Kidney (tissue), 14 donors: ENCODE measurements around the gene MTAP. TPM values are rescaled to one million over a fixed set of nuclear protein-coding genes. Genes with fewer than 3 reads are reported as not detected.

ENCODE experiments used
- DNase-seq, 5 donors: peaks; one replicate each; pipeline ENCODE4 v3.0.0-alpha.2; 2013 to 2020
- FAIRE-seq: peaks from 2 replicates; lab custom pipeline; 2012; peaks lifted over from hg19 to GRCh38; lab: Jason Lieb, UNC
- H3K27ac ChIP-seq, 2 donors: one replicate each; pipeline ENCODE4 v1.7.0; 2013; ENCODE audit warnings: low read depth in 2 of 2, low read length in 2 of 2, inconsistent platforms in 1 of 2
- H3K27me3 ChIP-seq: one replicate; pipeline ENCODE4 v1.7.1; 2013; ENCODE audit warnings: low read length, inconsistent platforms; ENCODE audit not compliant: control insufficient read depth, insufficient read depth
- H3K36me3 ChIP-seq, 3 donors: one replicate each; pipeline versions ENCODE4 v1.7.0 to v1.7.1; 2013; ENCODE audit warnings: low read length in 3 of 3, control low read depth in 1 of 3, inconsistent platforms in 1 of 3; ENCODE audit not compliant: insufficient read depth in 3 of 3, control insufficient read depth in 2 of 3
- H3K4me1 ChIP-seq, 3 donors: one replicate each; pipeline versions ENCODE4 v1.7.0 to v1.7.1; 2013; ENCODE audit warnings: low read length in 3 of 3, inconsistent platforms in 1 of 3, low read depth in 1 of 3; ENCODE audit not compliant: control insufficient read depth in 2 of 3, insufficient read depth in 2 of 3
- H3K4me3 ChIP-seq, 3 donors: one replicate each; pipeline versions ENCODE4 v1.7.0 to v1.8.1; 2013; ENCODE audit warnings: low read length in 3 of 3, control low read depth in 1 of 3, inconsistent platforms in 1 of 3
- H3K9ac ChIP-seq, 3 donors: one replicate each; pipeline versions ENCODE4 v1.7.0 to v1.7.1; 2013; ENCODE audit warnings: low read length in 3 of 3, control low read depth in 1 of 3, inconsistent platforms in 1 of 3
- H3K9me3 ChIP-seq, 3 donors: one replicate each; pipeline versions ENCODE4 v1.7.0 to v1.7.1; 2013; ENCODE audit warnings: low read length in 3 of 3, control low read depth in 1 of 3, inconsistent platforms in 1 of 3; ENCODE audit not compliant: control insufficient read depth in 2 of 3, insufficient read depth in 1 of 3
- intact Hi-C: fragments of 100-400 bp; cut with DNase I; formaldehyde crosslinking; loops from one replicate; pipeline ENCODE4 v1.11.1; 2022
- polyA plus RNA-seq: library from polyadenylated mRNA; stranded (reverse); fragments of 350-450 nt; fragmentation: Illumina TruSeq; extraction: RNeasy Lipid Tissue Mini Kit (QIAGEN cat#74804); gene quantifications from one replicate; pipeline ENCODE4 v1.2.3, GENCODE V29; 2014; ENCODE audit warnings: low read depth, low replicate concordance; ENCODE audit not compliant: insufficient read depth
- total RNA-seq: library from RNA; stranded (reverse); fragmentation: NEBNext Ultra II Directional; extraction: Animal tissue kit (Norgen Biotek cat#: 25700); gene quantifications from one replicate; pipeline ENCODE4 v1.2.1, GENCODE V29; 2021
- TF ChIP-seq, protein P1 (sequence below): IDR thresholded peaks from 3 replicates; pipeline ENCODE4 v1.5.1; 2012; ENCODE audit warnings: mild to moderate bottlenecking, moderate library complexity, borderline replicate concordance; ENCODE audit not compliant: insufficient read depth; ENCODE audit errors: extremely low read depth
- donor health status: control.
- donor health status: control.
- donor health status: control.
- donor health status: control.
- donor health status: control.
- donor health status: DM: yes; HTN: yes; CAD: no.
- donor health status: Normal renal cell carcinoma (clear cell type).

The MTAP gene
- total and polyA plus RNA-seq, 2 donors from 2014 or later: 11.2 to 42.4 TPM

GRCh38 chr9:21982391-21982790 lies 180.0 kb downstream of the MTAP start:
- Histone ChIP-seq H3K9me3 (no peaks in the 10 kb centered on the region), H3K4me3 (no peak overlapping the region), H3K9ac (no peak overlapping the region), H3K27ac (no peak overlapping the region), H3K36me3 (no peaks in the 10 kb centered on the region), H3K4me1 (no peaks in the 10 kb centered on the region), H3K27me3 (peaks cover 53% of the 10 kb centered on the region)
- TF ChIP-seq, protein P1, sequence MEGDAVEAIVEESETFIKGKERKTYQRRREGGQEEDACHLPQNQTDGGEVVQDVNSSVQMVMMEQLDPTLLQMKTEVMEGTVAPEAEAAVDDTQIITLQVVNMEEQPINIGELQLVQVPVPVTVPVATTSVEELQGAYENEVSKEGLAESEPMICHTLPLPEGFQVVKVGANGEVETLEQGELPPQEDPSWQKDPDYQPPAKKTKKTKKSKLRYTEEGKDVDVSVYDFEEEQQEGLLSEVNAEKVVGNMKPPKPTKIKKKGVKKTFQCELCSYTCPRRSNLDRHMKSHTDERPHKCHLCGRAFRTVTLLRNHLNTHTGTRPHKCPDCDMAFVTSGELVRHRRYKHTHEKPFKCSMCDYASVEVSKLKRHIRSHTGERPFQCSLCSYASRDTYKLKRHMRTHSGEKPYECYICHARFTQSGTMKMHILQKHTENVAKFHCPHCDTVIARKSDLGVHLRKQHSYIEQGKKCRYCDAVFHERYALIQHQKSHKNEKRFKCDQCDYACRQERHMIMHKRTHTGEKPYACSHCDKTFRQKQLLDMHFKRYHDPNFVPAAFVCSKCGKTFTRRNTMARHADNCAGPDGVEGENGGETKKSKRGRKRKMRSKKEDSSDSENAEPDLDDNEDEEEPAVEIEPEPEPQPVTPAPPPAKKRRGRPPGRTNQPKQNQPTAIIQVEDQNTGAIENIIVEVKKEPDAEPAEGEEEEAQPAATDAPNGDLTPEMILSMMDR: no peak
- FAIRE-seq: no peak
- intact Hi-C loops: no loop called here
- no peak for DNase-seq

GRCh38 chr9:21982861-21983560 lies 180.6 kb downstream of the MTAP start:
- TF ChIP-seq, protein P1: no peak
- no peaks in the 10 kb centered on the region for H3K36me3 ChIP-seq
- H3K4me1 ChIP-seq: no peaks in the 10 kb centered on the region
- H3K27me3 ChIP-seq: peaks cover 52% of the 10 kb centered on the region
- FAIRE-seq: no peak
- H3K9ac ChIP-seq: no peak overlapping the region
- intact Hi-C loops: no loop called here
- H3K27ac ChIP-seq: no peak overlapping the region
- no peaks in the 10 kb centered on the region for H3K9me3 ChIP-seq
- H3K4me3 ChIP-seq: no peak overlapping the region
- DNase-seq: no peak

DNA sequence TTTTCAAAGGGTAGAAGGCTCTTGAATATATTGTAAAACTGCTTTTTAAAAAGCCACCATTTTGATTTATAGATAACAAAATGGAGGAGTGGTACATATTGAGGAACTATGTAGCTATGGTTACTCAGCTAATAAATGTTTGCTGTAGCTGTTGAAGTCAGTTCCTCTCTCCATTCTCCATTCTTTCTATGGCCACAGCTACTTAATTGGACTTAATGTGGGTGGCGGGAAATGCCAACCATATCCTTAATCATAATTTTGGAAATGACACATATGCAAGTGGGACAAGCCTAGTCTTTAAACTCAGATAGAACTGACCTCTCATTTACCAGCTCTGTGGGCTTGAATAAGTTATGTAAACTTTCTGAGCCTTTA lies 181.1 kb downstream of the MTAP start:
- no peak overlapping the region for H3K4me3 ChIP-seq
- TF ChIP-seq, protein P1: no peak
- no peak overlapping the region for H3K9ac ChIP-seq
- no peaks in the 10 kb centered on the region for H3K36me3 ChIP-seq
- no peaks in the 10 kb centered on the region for H3K9me3 ChIP-seq
- intact Hi-C loops: no loop called here
- peaks cover 55% of the 10 kb centered on the region for H3K27me3 ChIP-seq
- DNase-seq (no peak), FAIRE-seq (no peak)
- no peaks in the 10 kb centered on the region for H3K4me1 ChIP-seq
- no peak overlapping the region for H3K27ac ChIP-seq
